ENCODE data around the gene SLC37A1.

DNA sequence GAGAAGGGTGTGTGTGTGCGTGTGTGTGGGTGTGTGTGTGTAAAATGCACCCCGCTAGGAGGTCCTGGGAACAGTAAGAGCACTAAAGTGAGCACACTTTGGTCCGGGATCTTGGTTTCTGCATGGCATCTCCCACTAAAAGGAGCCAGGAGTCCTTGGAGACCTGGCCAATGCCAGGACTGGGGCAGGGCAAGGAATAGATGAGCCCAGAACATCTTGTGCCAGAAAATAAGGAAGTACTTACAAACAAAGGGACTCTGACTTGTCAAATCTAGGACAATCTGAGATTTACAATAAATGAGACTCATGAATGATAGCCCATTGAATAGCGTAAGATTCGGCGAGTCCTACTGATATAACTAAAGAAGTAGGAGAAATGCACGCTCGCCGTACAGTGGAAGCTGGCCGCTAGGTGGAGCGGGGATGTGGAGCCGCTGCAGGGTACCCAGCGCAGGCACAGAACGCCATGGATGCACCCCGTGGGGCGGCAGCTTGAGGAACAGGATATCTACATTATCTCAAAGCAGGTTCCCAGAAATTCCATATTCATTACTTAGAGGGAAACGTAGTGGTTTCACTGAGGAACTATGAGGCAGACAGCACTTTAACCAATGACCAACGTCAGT is 7.1 kb downstream of the SLC37A1 start:
- TF ChIP-seq POLR2A (IDR thresholded peaks at IDR 0.05; ENCODE audit: low read length) (no peak), GATA1 (IDR thresholded peaks at IDR 0.05; ENCODE audit: low read depth, low read length) (no peak)

Measured in erythroblast (primary cell).